Osteoblast (primary cell): ENCODE measurements around the gene TLL2. TPM values are rescaled to one million over a fixed set of nuclear protein-coding genes. Genes with fewer than 3 reads are reported as not detected.
"Not testable (repeated sequence)": the region's sequence is repeated elsewhere in the genome, so short reads cannot be mapped to it uniquely, and the experiment has no call there.

ENCODE experiments used
- DNase-seq: peaks from one replicate; pipeline ENCODE4 v3.0.0; 2011; ENCODE audit warnings: low spot score, mixed read lengths; ENCODE audit not compliant: insufficient read length; ENCODE audit errors: missing footprints
- H2AFZ ChIP-seq: 2 replicates; pipeline ENCODE4 v1.6.0; 2011; ENCODE audit warnings: mild to moderate bottlenecking, low read length
- H3K27ac ChIP-seq: 2 replicates; pipeline ENCODE4 v1.5.1; 2011; ENCODE audit warnings: mild to moderate bottlenecking, low read depth, low read length, moderate library complexity
- H3K27me3 ChIP-seq: 2 replicates; pipeline ENCODE4 v1.6.0; 2012; ENCODE audit warnings: mild to moderate bottlenecking, control low read depth, inconsistent platforms, low read length, moderate library complexity; ENCODE audit not compliant: insufficient read depth
- H3K36me3 ChIP-seq: 2 replicates; pipeline ENCODE4 v1.5.1; 2011; ENCODE audit warnings: mild to moderate bottlenecking, low read length, control low read depth, moderate library complexity; ENCODE audit not compliant: insufficient read depth
- H3K4me1 ChIP-seq: 2 replicates; pipeline ENCODE4 v1.5.1; 2011; ENCODE audit warnings: mild to moderate bottlenecking, low read length, control low read depth, moderate library complexity; ENCODE audit not compliant: insufficient read depth
- H3K4me2 ChIP-seq: 2 replicates; pipeline ENCODE4 v1.6.0; 2011; ENCODE audit warnings: mild to moderate bottlenecking, low read length; ENCODE audit not compliant: insufficient read depth
- H3K4me3 ChIP-seq: fragments of 200-600 bp; sonication (generic); 3 replicates; pipeline ENCODE4 v1.5.1; 2012; ENCODE audit warnings: mild to moderate bottlenecking, low read length, inconsistent platforms; ENCODE audit not compliant: insufficient read depth
- H3K79me2 ChIP-seq: 2 replicates; pipeline ENCODE4 v1.6.0; 2012; ENCODE audit warnings: mild to moderate bottlenecking, low read length, control low read depth, inconsistent platforms; ENCODE audit not compliant: insufficient read depth
- H3K9me3 ChIP-seq: 2 replicates; pipeline ENCODE4 v1.5.1; 2011; ENCODE audit warnings: low read depth, low read length, control low read depth
- H4K20me1 ChIP-seq: 2 replicates; pipeline ENCODE4 v1.6.0; 2012; ENCODE audit warnings: mild to moderate bottlenecking, low read length, control low read depth; ENCODE audit not compliant: insufficient read depth
- CTCF ChIP-seq: IDR thresholded peaks from 2 replicates; pipeline ENCODE4 v1.5.1; 2011; ENCODE audit warnings: mild to moderate bottlenecking, low read depth, low read length, moderate library complexity; ENCODE audit errors: extremely low read depth
- total RNA-seq: library from RNA; depleted of rRNA; stranded (reverse); fragments of >200 nt; gene quantifications from 2 replicates; pipeline ENCODE4 v1.2.3, GENCODE V29; 2012

Gene TLL2
- total RNA-seq, 1 donor, result 0.36 TPM

- Histone ChIP-seq H4K20me1 (peaks cover 35% of the 10 kb centered on the region), H3K4me2 (no peak overlapping the region), H3K27me3 (no peaks in the 10 kb centered on the region), H3K4me3 (no peak overlapping the region), H2AFZ (no peak overlapping the region), H3K79me2 (peaks cover 60% of the 10 kb centered on the region), H3K36me3 (peaks cover 57% of the 10 kb centered on the region), H3K9me3 (no peaks in the 10 kb centered on the region), H3K4me1 (peaks cover 4% of the 10 kb centered on the region), H3K27ac (no peak overlapping the region)
- DNase-seq, result no peak
- peak; percentile 41 for TF ChIP-seq CTCF
Measured at GRCh38 chr10:96556003-96556402, 42.3 kb upstream of the TLL2 start.

- H2AFZ ChIP-seq, result no peak overlapping the region
- no peak overlapping the region for H3K4me3 ChIP-seq
- no peak for TF ChIP-seq CTCF
- H3K4me2 ChIP-seq, result no peak overlapping the region
- DNase-seq, result no peak
- peaks cover 35% of the 10 kb centered on the region for H4K20me1 ChIP-seq
- no peak overlapping the region for H3K27ac ChIP-seq
- no peaks in the 10 kb centered on the region for H3K4me1 ChIP-seq
- H3K9me3 ChIP-seq, result no peaks in the 10 kb centered on the region
- H3K27me3 ChIP-seq, result no peaks in the 10 kb centered on the region
- H3K36me3 ChIP-seq, result peaks cover 62% of the 10 kb centered on the region
- H3K79me2 ChIP-seq, result peaks cover 64% of the 10 kb centered on the region
Measured at GRCh38 chr10:96555330-96555729, 41.6 kb upstream of the TLL2 start.

GRCh38 chr10:96548589-96548988 lies 34.9 kb upstream of the TLL2 start:
- no peak overlapping the region for H3K4me2 ChIP-seq
- DNase-seq, result no peak
- H3K4me3 ChIP-seq, result no peak overlapping the region
- H3K9me3 ChIP-seq, result no peaks in the 10 kb centered on the region
- peaks cover 46% of the 10 kb centered on the region for H3K79me2 ChIP-seq
- H3K27me3 ChIP-seq, result no peaks in the 10 kb centered on the region
- H3K27ac ChIP-seq, result no peak overlapping the region
- H4K20me1 ChIP-seq, result peaks cover 7% of the 10 kb centered on the region
- H3K36me3 ChIP-seq, result peaks cover 51% of the 10 kb centered on the region
- no peak for TF ChIP-seq CTCF
- H2AFZ ChIP-seq, result no peak overlapping the region
- H3K4me1 ChIP-seq, result no peaks in the 10 kb centered on the region

GRCh38 chr10:96545558-96545957 lies 31.8 kb upstream of the TLL2 start:
- H3K79me2 ChIP-seq, result peaks cover 51% of the 10 kb centered on the region
- H3K4me2 ChIP-seq, result not testable (repeated sequence)

More at GRCh38 chr10:96545558-96545957, 31.8 kb upstream of the TLL2 start:
- not testable (repeated sequence) for H2AFZ ChIP-seq, H4K20me1 ChIP-seq, H3K27ac ChIP-seq, H3K27me3 ChIP-seq, DNase-seq, H3K9me3 ChIP-seq, H3K4me3 ChIP-seq, H3K4me1 ChIP-seq
- peaks cover 44% of the 10 kb centered on the region for H3K36me3 ChIP-seq
